Measurements from ENCODE around the gene RETREG2. TPM values are rescaled to one million over a fixed set of nuclear protein-coding genes. Genes with fewer than 3 reads are reported as not detected.

The RETREG2 gene
- total RNA-seq, 1 experiment from 2014 or later: 69.7 TPM

DNA sequence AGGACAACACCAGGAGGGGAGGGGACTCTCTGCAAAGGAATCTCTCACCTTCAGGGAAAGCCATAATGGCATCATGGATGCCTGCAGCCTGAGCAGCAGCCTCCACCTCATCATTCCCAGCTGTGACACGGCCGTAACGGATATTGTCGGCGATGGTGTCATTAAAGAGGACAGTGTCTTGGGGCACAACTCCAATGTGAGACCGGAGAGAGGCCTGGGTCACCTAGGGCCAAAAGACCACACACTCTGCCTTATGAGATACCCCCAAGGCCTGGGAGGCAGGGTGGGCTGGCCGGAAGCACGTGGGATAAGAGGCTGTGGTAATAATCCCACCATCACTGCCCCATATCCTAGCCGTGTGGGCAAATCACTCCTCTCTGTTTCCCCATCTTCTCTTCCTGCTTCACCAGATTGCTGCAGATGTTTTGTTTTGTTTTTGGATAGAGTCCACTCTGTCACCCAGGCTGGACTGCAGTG lies 32.8 kb downstream of the RETREG2 start:
- BruUV-seq (replicated peaks): no TSS peak
- TF ChIP-seq, protein P1, sequence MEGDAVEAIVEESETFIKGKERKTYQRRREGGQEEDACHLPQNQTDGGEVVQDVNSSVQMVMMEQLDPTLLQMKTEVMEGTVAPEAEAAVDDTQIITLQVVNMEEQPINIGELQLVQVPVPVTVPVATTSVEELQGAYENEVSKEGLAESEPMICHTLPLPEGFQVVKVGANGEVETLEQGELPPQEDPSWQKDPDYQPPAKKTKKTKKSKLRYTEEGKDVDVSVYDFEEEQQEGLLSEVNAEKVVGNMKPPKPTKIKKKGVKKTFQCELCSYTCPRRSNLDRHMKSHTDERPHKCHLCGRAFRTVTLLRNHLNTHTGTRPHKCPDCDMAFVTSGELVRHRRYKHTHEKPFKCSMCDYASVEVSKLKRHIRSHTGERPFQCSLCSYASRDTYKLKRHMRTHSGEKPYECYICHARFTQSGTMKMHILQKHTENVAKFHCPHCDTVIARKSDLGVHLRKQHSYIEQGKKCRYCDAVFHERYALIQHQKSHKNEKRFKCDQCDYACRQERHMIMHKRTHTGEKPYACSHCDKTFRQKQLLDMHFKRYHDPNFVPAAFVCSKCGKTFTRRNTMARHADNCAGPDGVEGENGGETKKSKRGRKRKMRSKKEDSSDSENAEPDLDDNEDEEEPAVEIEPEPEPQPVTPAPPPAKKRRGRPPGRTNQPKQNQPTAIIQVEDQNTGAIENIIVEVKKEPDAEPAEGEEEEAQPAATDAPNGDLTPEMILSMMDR (IDR thresholded peaks at IDR 0.05; ENCODE audit: unreplicated experiment): no peak
- Mint-ChIP-seq H3K9me3 (ENCODE audit: low read depth, unreplicated experiment) (no peaks in the 10 kb centered on the region), H3K4me1 (ENCODE audit: low read depth, unreplicated experiment) (peaks cover 8% of the 10 kb centered on the region), H3K27ac (ENCODE audit: unreplicated experiment) (no peak overlapping the region), H3K4me3 (ENCODE audit: low read depth, unreplicated experiment) (no peak overlapping the region), H3K27me3 (ENCODE audit: unreplicated experiment) (no peaks in the 10 kb centered on the region), H3K36me3 (ENCODE audit: insufficient read depth, unreplicated experiment) (peaks cover 25% of the 10 kb centered on the region)
- intact Hi-C loops (cut with micrococcal nuclease; ENCODE audit: unreplicated experiment): loop anchor here (10.0 kb wide), 1 partner anchor 46 kb away; the partner anchor contains the start of gene NHEJ1
- CTCF ChIA-PET: interaction anchor here (0.7 to 1.0 kb wide), 4 partner anchors 35 to 78 kb away, joined by 4 to 9 read pairs (median 5); partner anchors contain the start of gene CNPPD1
- no peak for DNase-seq

DNA sequence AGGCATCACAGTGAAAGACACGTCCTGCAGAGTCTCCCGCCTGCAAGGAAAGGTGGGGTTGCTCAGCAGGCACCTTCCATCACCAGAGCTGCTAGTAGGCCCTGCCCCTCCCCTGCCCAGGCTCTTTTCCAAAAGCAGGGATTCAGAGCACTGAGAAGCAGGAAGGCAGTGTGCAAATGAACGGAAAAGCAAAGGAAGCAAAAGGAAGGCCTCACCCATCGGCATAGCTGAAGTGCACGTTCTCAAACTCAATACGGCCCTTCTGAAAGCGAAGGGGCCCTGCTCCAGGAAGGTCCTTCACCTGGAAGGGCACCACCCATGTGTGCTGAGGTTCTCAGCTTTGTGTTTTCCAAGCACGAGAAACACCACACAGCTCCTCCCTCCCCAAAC lies 34.9 kb downstream of the RETREG2 start:
- TF ChIP-seq, protein P1 (IDR thresholded peaks at IDR 0.05; ENCODE audit: unreplicated experiment): no peak
- H3K4me1 Mint-ChIP-seq (ENCODE audit: low read depth, unreplicated experiment): peaks cover 23% of the 10 kb centered on the region
- CTCF ChIA-PET: no interaction called here
- no peak overlapping the region for H3K27ac Mint-ChIP-seq (ENCODE audit: unreplicated experiment)
- H3K27me3 Mint-ChIP-seq (ENCODE audit: unreplicated experiment): no peaks in the 10 kb centered on the region
- no peak overlapping the region for H3K4me3 Mint-ChIP-seq (ENCODE audit: low read depth, unreplicated experiment)
- H3K36me3 Mint-ChIP-seq (ENCODE audit: insufficient read depth, unreplicated experiment): peaks cover 15% of the 10 kb centered on the region
- DNase-seq: no peak
- intact Hi-C loops (cut with micrococcal nuclease; ENCODE audit: unreplicated experiment): loop anchor here (10.0 kb wide), 1 partner anchor 48 kb away; the partner anchor contains the start of gene NHEJ1
- no peaks in the 10 kb centered on the region for H3K9me3 Mint-ChIP-seq (ENCODE audit: low read depth, unreplicated experiment)
- no TSS peak for BruUV-seq (replicated peaks)

DNA sequence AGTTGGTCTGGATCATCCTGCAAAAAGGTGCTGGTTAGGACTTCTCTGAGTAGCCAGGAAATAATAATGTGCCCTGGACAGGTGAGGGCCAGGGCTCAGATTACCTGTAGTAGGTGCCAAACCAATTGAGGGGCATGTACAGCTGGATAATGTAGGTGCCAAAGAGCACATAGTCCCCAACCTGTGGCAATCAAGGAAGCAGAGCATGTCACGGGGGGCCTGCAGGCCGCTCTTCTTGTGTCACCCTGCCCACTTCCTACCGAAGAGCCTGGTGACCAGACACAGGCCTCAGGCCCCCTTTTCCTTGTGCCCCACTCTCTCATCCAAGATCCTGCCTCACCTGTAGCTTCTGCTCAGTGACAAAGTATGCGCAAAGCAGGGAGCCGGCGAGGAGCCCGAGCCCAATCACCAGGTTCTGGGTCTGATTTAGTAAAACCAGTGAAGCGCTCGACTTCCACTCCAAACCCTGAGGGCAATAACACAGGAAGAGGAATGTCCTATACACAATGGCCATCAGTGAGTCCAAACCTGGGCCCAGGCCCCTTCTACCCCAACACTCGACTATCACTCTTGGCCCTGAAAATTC lies 35.5 kb downstream of the RETREG2 start:
- Mint-ChIP-seq H3K4me1 (ENCODE audit: low read depth, unreplicated experiment) (peaks cover 19% of the 10 kb centered on the region), H3K4me3 (ENCODE audit: low read depth, unreplicated experiment) (no peak overlapping the region), H3K27me3 (ENCODE audit: unreplicated experiment) (no peaks in the 10 kb centered on the region), H3K36me3 (ENCODE audit: insufficient read depth, unreplicated experiment) (peaks cover 15% of the 10 kb centered on the region), H3K27ac (ENCODE audit: unreplicated experiment) (no peak overlapping the region), H3K9me3 (ENCODE audit: low read depth, unreplicated experiment) (no peaks in the 10 kb centered on the region)
- DNase-seq: no peak
- intact Hi-C loops (cut with micrococcal nuclease; ENCODE audit: unreplicated experiment): loop anchor here (10.0 kb wide), 1 partner anchor 49 kb away; the partner anchor contains the start of gene NHEJ1
- TF ChIP-seq, protein P1 (IDR thresholded peaks at IDR 0.05; ENCODE audit: unreplicated experiment): no peak
- BruUV-seq (replicated peaks): no TSS peak
- CTCF ChIA-PET: no interaction called here

DNA sequence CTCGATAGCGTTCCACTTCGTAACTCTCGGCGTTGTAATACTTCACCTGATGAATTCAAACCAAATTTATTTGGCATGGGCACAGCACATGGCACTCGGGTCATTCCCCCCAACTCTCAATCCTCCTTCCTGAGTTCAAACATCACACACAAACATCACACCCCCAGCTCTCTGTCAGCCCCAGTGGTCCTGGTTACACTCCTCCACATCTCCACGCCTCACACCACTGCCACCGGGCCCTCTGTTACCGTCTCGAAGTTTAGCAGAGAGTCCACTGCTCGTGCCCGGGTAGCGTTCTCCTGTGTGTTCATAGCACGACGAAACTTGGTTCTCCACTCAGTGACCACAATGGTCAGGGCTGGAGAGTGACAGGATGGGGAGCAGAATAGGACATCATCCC lies 36.1 kb downstream of the RETREG2 start:
- Mint-ChIP-seq H3K27me3 (ENCODE audit: unreplicated experiment) (no peaks in the 10 kb centered on the region), H3K4me3 (ENCODE audit: low read depth, unreplicated experiment) (no peak overlapping the region), H3K4me1 (ENCODE audit: low read depth, unreplicated experiment) (peaks cover 18% of the 10 kb centered on the region), H3K27ac (ENCODE audit: unreplicated experiment) (no peak overlapping the region), H3K36me3 (ENCODE audit: insufficient read depth, unreplicated experiment) (peaks cover 21% of the 10 kb centered on the region), H3K9me3 (ENCODE audit: low read depth, unreplicated experiment) (no peaks in the 10 kb centered on the region)
- CTCF ChIA-PET: no interaction called here
- no peak for DNase-seq
- intact Hi-C loops (cut with micrococcal nuclease; ENCODE audit: unreplicated experiment): loop anchor here (10.0 kb wide), 1 partner anchor 49 kb away; the partner anchor contains the start of gene NHEJ1
- TF ChIP-seq, protein P1 (IDR thresholded peaks at IDR 0.05; ENCODE audit: unreplicated experiment): no peak
- no TSS peak for BruUV-seq (replicated peaks)

Measured in Calu3 (cell line).